Left cardiac atrium (tissue), 4 donors: ENCODE results near the gene C2CD4D. TPM values are rescaled to one million over a fixed set of nuclear protein-coding genes. Genes with fewer than 3 reads are reported as not detected.

Experiments
- ATAC-seq, 2 donors: fragments of 200-7000 bp; cut with Tn5 transposase; one replicate each; pipeline ENCODE4 v1.9.1; 2020; ENCODE audit warnings: mild to moderate bottlenecking in 2 of 2, moderate library complexity in 2 of 2
- DNase-seq: peaks from one replicate; pipeline ENCODE4 v3.0.0-alpha.2; 2020
- intact Hi-C, 2 donors: fragments of 100-400 bp; cut with DNase I; formaldehyde crosslinking; loops; one replicate each; pipeline versions ENCODE4 v1.14.1 to v1.15.1; 2022 to 2023
- total RNA-seq, 2 donors: library from RNA; stranded (reverse); fragmentation: NEBNext Ultra II Directional; extraction: Animal tissue kit (Norgen Biotek cat#: 25700); gene quantifications; one replicate each; pipeline ENCODE4 v1.2.1, GENCODE V29; 2021
- donor health status: DM: no; HTN: yes; CAD: no.
- donor health status: DM: no; HTN: yes; CAD: no; lungs with severe emphysema.
- donor health status: DM: yes; HTN: yes; CAD: no.
- donor health status: Dilated cardiomyopathy.

Gene C2CD4D
- total RNA-seq, 2 donors from 2014 or later: not detected

DNA sequence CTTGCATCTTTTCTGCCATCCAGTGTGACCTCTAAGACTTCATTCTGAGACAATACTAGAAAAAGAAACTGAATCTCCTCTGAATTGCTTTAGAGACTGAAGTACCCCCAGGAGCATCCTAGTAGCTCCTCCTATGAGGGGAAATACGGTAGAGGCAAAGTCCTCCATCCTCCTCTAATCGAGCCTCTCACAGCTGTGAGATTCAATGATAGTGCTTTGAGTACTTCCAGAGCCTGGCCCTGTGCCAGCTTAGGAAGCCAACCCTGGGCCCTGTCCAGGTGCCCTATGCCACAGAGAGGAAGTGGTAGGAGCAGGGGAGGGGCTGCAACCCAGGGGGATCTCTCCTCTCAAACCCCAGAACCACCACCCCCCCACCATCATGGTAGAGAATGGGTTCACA, 18.7 kb downstream of the C2CD4D start:
- DNase-seq (no peak), ATAC-seq (no peak)

DNA sequence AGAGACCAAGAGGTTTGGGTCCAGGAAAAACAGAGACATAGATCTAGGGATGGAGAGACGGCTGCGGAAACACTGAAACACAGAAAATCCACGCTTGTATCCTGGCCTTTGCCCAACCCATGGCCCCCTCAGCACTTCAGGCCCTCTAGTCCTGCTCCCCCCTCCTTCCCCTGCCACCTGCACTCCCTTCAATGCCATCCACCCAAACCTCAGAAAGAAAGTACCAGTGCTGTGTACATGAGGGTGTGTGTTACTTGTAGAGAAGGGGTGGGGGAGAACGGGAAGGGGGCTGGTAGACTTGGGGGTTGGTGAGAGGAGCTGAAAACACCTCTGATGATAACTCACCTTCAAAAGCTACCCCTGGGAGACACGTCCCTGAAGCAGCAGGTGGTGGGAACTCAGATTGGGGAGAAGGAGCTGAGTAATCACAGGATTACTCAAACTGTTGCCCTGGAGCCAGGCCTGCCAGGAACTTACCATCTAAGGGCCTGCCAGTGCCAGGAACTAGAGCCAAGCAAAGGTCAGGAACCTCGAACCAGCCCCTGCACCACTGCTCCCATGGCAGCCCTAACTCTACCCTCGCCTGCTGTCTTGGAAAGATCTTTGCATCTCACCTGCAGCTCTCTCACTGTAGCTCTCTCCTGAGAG, 19.5 kb downstream of the C2CD4D start:
- ATAC-seq (peak; percentile 31 to 80), DNase-seq (no peak)
- intact Hi-C loops: no loop called here

More for the DNA sequence above, 18.7 kb downstream of the C2CD4D start:
- intact Hi-C loops: no loop called here

GRCh38 chr1:151819227-151819835, 20.3 kb downstream of the C2CD4D start:
- DNase-seq (no peak), ATAC-seq (no peak)
- intact Hi-C loops: no loop called here

DNA sequence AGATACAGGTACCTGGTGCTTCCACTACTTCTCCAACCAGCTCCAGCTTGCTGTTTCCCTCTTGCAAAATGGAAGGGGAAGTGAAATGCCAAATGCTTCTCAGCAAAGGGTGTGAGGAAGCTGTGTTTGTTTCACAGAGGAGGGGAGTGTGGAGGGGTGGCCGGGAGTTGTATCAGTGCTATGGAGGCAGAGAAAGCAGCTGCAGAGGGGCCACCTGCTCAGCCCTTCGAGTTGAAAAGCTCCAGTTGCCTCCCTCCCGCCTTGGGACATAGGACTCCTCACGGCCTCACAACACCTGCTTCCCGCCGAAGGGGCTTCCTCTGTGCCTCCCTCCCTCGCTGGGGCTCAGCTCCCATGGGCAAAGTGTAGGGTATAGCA, 22.3 kb downstream of the C2CD4D start:
- ATAC-seq: no peak
- intact Hi-C loops: no loop called here
- DNase-seq: no peak

DNA sequence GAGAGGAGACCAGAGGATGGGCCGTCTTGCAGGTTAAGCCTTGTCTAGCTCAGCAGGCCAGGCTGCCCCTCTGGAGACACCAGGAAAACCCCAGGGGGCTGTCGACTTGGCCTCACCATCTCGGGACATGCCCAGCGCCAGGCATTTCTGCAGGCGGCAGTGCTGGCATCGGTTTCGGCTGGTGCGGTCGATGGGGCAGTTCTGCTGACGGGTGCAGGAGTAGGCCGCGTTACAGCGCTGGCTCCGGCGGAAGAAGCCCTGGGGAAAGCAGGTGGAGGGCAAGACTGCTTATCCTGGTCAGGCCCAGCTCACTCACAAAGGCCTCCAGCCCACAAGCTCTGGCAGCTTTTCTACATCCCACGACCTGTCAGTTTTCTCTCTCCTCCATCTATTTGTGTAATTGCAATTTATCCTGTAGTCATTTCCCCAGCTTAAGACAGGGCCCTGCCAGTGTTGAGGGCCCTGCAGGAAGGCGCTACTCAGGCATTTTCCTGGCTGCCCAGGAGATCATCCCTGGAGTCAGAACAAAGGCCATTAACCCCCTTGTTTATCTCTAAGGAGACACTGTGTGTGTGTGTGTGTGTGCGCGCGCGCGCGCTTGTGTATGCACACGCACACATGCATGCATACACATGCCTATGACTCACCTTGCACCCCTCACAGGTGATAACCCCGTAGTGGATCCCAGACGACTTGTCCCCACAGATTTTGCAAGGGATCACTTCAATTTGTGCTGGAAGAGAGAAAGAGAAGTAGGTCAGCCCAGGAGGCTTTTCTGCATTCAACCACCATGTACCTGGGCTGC, 22.9 kb downstream of the C2CD4D start:
- intact Hi-C loops: no loop called here
- DNase-seq (no peak), ATAC-seq (no peak)

DNA sequence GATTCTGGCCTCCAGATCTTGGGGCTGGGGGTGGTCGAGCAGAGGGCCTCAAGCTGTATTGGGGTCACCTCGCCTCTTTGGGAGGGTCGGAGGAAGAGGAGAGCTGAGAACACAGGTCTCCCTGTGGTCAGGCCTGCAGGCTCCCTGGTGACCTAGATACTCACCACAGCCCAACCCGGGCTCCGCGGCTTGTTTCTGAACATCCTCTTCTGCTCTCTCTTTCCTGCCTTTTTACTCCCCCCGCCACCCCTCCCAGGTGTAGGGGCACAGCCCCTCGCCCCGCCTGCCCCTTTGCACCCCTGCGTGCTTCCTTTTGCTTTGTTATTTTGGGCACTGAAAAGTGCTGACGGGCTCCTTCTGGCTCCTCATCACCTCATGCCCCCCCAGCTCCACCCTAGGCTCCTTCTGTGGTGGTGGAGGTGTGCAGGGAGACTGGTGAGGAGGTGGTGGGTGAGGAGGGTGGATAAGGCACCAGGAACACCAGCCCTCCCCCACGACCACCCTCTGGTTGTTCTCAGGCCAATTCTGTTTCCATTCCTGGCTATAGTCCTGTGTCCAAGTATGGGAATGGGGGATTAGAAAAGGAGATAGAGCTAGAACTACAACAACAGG, 23.8 kb downstream of the C2CD4D start:
- ATAC-seq (peak in 1 of 2 donors; percentile 25), DNase-seq (no peak)
- intact Hi-C loops: no loop called here

DNA sequence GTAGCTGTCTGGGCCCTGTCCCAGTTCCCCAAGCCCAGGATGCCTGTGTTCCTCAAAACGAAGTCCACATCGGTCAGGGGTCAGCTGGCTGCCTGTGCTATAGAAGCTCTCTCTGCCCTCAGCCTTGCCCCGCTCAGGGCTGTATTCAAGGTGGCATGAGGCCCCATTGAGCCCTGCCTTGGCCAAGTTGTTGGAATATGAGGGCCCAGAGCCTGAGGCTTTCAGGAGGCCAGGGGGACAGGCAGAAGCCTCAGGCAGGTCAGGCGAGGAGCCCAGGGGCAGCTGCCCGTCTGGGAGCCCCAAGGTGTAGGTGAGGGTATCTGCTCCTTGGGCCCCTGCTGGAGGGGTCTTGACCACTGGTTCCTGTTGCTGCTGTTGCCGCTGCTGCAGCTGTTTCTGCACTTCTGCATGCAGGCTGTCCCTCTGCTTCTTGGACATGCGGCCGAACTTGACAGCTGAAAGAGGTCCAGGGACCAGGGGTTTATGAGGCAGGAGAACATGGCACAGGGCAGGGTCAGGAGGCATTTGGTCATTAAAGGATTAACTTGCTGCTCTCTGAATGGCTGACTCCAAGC, 24.6 kb downstream of the C2CD4D start:
- ATAC-seq (no peak), DNase-seq (no peak)
- intact Hi-C loops: no loop called here

- no peak for DNase-seq
- intact Hi-C loops: no loop called here
- no peak for ATAC-seq
These were observed 25.2 kb downstream of the C2CD4D start for GRCh38 chr1:151814426-151814825.

DNA sequence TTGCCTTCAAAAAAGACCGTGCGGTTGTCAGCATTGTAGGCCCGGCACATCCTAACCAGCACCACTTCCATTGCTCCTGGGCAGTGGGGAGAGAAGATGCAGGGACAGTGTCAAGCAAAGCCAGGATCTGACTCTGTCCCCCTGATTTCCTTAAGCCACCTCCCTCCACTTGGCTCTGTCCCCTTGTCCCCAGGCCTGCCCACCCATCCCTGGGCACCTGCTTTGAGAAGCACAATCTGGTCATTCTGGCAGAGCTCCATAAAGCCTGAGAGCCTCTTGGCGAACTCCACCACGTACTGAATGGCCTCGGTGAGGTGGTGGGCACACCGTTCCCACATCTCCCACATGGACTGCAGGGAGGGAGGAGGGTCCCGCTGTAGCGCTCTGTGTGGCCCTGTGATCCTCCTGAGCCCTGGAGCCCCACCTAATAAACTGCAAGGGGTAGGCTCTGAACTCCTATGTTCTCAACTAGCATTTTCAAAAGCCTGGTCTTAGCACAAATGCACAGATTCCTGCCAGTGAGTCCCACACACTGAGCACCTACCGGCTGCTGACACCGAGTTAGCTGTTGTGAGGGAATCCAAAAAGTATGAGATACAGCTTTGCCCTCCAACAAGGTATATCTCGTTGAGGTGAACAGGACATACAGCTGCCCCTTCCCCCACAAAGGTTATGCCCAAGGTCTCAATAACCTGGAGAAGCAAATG, 26.2 kb downstream of the C2CD4D start:
- DNase-seq (no peak), ATAC-seq (no peak)
- intact Hi-C loops: no loop called here

- DNase-seq (no peak), ATAC-seq (no peak)
- intact Hi-C loops: no loop called here
These were observed 28.4 kb downstream of the C2CD4D start for GRCh38 chr1:151811181-151811580.

DNA sequence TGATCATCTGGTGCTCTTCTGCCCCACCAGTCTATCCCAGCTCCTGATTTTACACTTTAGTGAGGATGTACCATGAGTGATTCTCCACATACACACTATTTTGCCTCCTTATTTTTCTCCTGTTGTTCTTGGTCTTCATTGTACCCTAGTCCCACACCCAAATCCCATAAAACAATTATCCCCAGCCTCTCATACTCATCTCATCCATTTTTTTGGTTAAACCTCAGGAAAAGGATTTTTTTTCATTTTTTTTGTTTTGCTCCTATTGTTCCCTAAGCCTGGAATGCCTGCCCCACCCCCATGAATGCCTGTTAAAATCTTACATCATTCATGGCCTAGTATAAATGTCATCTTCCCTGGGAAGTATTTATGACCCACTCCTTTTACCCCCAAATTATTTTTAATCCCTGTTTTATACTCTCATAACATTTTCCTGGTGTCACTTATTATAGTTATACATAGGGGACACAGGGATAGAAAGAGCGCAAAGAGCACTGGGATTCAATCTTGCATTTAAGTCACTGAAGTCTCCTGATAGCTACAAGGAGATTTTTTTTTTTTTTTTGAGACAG, 29.5 kb downstream of the C2CD4D start:
- intact Hi-C loops: no loop called here
- no peak for DNase-seq
- ATAC-seq: no peak

DNA sequence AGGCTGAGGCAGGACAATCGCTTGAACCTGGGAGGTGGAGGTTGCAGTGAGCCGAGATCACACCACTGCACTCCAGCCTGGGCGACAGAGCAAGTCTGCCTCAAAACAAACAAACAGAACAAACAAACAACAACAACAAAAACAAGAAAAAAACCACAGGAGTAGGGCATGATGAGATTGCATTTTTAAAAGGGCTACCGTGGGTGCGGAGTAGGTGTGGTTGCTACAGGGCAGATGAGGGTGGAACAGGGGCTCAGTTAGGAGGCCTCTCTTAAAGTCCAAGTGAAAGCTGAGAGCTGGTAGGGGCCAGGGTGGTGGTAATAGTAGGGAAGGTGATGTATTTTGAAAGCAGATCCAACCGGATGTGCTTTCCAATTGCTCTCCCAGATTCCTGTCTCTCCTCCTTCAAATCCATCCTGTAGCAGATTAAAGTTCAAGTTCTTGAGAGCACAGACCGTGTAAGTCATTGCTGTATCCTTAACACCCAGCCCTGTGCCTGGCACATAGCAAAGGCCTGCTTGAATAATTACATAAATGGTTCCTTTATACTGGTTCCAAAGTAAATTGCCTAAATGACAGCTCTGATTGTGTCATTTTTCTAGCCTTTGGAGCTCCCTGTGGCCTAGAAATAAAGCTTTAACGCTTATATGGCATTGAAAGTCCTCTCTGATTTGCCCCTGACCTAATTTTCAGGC, 30.2 kb downstream of the C2CD4D start:
- intact Hi-C loops: no loop called here
- ATAC-seq: peak in 1 of 2 donors; percentile 69
- DNase-seq: no peak

- no peak for ATAC-seq
- intact Hi-C loops: no loop called here
- no peak for DNase-seq
These were observed 31.9 kb downstream of the C2CD4D start for GRCh38 chr1:151807766-151808165.

GRCh38 chr1:151807131-151807530, 32.5 kb downstream of the C2CD4D start:
- no peak for DNase-seq
- ATAC-seq: no peak
- intact Hi-C loops: no loop called here

DNA sequence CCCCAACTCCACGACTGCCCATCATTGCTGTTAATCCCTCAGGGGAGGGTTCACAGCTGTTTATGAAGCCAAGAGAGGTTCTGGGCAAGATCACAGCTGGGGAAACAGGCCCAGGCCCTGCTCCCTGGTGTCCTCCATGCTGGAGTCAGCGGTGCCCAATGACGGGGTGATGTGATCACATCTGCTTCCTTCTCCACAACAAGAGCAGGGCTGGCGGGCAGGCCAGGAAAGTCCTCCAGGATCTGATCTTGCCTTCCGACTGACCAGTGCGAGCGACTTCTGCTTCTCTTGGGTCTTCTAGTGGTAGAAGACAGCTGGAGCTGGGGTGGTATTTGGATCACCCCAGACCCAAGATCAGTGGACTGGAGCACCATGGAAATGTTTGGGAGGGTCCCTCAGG, 33.5 kb downstream of the C2CD4D start:
- DNase-seq: no peak
- intact Hi-C loops: no loop called here
- no peak for ATAC-seq

DNA sequence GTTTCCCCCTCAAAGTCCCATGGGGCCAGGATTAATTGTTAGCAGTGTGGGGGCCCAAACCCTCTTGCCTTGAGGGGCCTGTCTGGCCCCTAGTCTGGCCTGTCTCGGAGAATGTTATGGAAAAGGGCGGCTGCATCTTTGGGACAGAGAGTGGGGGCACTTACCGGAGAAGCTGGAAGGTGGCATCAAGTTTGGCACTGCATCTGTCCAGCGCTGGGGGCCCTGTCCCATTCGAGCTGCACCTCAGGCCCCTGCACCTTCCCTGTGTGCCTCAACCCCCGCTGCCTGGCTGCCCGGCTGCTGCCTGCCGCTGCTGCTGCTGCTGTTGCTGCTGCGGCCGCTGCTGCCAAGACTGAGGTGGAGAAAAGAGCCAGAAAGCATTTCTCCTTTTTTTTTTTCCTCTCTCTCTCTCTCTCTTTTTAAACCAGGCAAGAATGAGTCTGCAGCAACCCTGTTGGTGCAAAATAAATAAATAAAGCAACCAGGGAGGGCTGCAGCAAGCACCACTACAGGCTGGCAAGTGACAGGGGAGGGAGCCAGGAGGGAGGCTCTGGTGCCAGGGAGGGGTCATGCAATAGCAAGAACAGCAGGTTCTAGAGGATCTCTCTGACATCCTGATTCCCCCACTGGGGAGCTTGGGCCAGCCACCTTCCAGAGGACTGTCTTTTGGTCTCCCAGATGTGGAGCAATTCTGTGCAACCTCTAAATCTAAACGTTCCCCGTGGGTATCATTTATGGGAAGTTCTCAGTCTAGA, 34.4 kb downstream of the C2CD4D start, which contains the start of gene LINGO4:
TSS of gene LINGO4 (minus strand) at position 354 of the 755 bp plus-strand sequence. CDS start 2,715 bp downstream, outside the sequence.
- DNase-seq: no peak
- no peak for ATAC-seq
- intact Hi-C loops: no loop called here

DNA sequence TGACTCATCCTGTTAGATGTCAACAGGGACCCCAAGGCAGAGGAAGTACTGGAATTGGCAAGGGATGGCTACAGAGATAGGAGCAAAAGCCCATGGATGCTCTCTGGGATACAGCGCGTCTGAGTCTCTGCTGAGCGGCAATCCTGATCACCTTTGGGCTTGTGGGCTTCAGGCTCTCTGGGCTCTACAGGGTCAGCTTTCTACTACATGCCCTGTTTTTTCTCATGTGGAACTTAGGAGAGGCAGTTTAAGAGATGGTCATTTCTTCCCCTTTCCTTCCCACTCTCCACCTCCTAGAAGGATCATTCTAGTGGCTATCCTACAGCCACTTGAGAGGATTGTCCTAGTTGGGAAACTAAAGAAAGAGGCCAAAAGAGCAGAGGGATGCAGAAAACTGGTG, 35.7 kb downstream of the C2CD4D start:
- DNase-seq: no peak
- intact Hi-C loops: no loop called here
- ATAC-seq: no peak
